ENCODE data around the gene AOAH. TPM values are rescaled to one million over a fixed set of nuclear protein-coding genes. Genes with fewer than 3 reads are reported as not detected.

Gene AOAH
- total and polyA plus RNA-seq, 2 of the 4 experiments (the other 2 are of a cell fraction), result not detected

DNA sequence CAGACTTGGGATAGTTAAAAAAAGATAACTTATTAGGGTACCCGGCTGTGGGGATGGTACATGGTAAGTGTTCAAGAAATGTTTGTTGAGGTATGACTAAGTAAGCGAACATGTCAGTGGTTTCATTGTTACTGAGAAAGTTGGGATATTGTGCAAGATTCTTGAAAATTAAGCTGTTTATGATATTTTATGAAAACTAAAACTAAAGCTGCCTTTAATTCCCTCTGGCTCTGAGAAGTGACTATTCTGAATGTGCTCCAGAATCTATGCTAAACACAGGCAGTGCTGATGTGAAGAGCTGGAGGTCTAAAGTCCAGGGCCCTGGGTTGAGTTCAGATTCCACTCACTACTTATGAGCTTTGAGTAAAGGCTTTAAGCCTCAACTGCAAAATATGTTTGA lies 72.9 kb downstream of the AOAH start:
- Histone ChIP-seq H3K4ac (ENCODE audit: low read depth, low read length) (no peak overlapping the region), H2AK5ac (ENCODE audit: low read depth, low read length) (no peak overlapping the region), H3K23ac (ENCODE audit: low read depth, low read length) (no peak overlapping the region), H4K91ac (ENCODE audit: insufficient read depth, low read depth, low read length) (no peak overlapping the region), H3K56ac (ENCODE audit: extremely low read depth, insufficient read depth, low read length) (no peak overlapping the region), H3K27ac (ENCODE audit: insufficient read depth, low read length) (no peak overlapping the region), H3K18ac (ENCODE audit: low read depth, low read length) (no peak overlapping the region; the same call in 1 of the 2 replicates), H2BK15ac (ENCODE audit: low read depth, low read length) (no peak overlapping the region), H4K20me1 (ENCODE audit: insufficient read depth, low read length) (no peaks in the 10 kb centered on the region), H3K27me3 (ENCODE audit: control insufficient read depth, insufficient read depth, low read length) (no peaks in the 10 kb centered on the region; the same call in 1 of the 2 replicates), H3K4me2 (ENCODE audit: low read depth, low read length) (peak overlapping the region; percentile 4; the same call in 1 of the 2 replicates), H3K4me1 (ENCODE audit: control insufficient read depth, insufficient read depth, low read length) (peaks cover 16% of the 10 kb centered on the region), H2AK9ac (replicated peaks; ENCODE audit: low read depth, low read length, poor library complexity) (no peak overlapping the region), H3K9me1 (ENCODE audit: insufficient read depth, low read length) (peaks cover 3% of the 10 kb centered on the region; the same call in 1 of the 2 replicates), H4K5ac (ENCODE audit: low read depth, low read length) (no peak overlapping the region), H3K36me3 (ENCODE audit: control insufficient read depth, insufficient read depth, low read length) (no peaks in the 10 kb centered on the region), H2BK5ac (ENCODE audit: low read depth, low read length, poor library complexity, severe bottlenecking) (peak overlapping the region; percentile 49), H3K9ac (ENCODE audit: low read depth, low read length) (no peak overlapping the region), H3K79me1 (ENCODE audit: low read depth in 1 of 2, low read length in 2 of 2) (no peaks in the 10 kb centered on the region), H3K9me3 (ENCODE audit: control insufficient read depth, insufficient read depth, low read length) (no peaks in the 10 kb centered on the region), H4K8ac (ENCODE audit: low read depth in 2 of 2, low read length in 2 of 2) (no peak overlapping the region), H2BK120ac (ENCODE audit: low read depth, low read length) (no peak overlapping the region), H2AFZ (replicated peaks; ENCODE audit: low read length, poor library complexity) (no peak overlapping the region), H3K4me3 (ENCODE audit: insufficient read depth, low read depth, low read length) (no peak overlapping the region), H3K14ac (replicated peaks; ENCODE audit: low read depth, low read length) (no peak overlapping the region; the same call in 1 of the 2 replicates), H2BK20ac (ENCODE audit: low read depth, low read length) (no peak overlapping the region)
- dilution Hi-C loops (cut with HindIII; ENCODE audit: low sequenced_read_pairs, unreplicated experiment), result no loop called here
- WGBS, 2 experiments (ENCODE audit: extremely low coverage in 2 of 2, insufficient read length in 1 of 2), result no CpG with 5 or more reads among the region's 2 CpGs
- ChIA-PET POLR2A (ENCODE audit: unreplicated experiment) (interaction anchor here (0.6 kb wide), 1 partner anchor 531 kb away, joined by 3 read pairs; no protein-coding TSS in a partner anchor), CTCF (interaction anchor here (0.6 to 1.0 kb wide), 2 partner anchors 7 to 210 kb away, joined by 3 read pairs; no protein-coding TSS in a partner anchor)
- intact Hi-C loops (cut with micrococcal nuclease), result loop anchor here (5.0 to 10.0 kb wide), 2 partner anchors 209 to 1523 kb away; partner anchors contain the start of gene STARD3NL
- in situ Hi-C loops (cut with MboI; ENCODE audit: low sequenced_read_pairs), result no loop called here
- TF ChIP-seq RCOR1 (IDR thresholded peaks at IDR 0.05; ENCODE audit: insufficient replicate concordance, low read length) (no peak), RFX5 (IDR thresholded peaks at IDR 0.05; ENCODE audit: low read depth, low read length) (no peak), BHLHE40 (IDR thresholded peaks at IDR 0.05; ENCODE audit: low read depth, low read length) (no peak), FOS (IDR thresholded peaks at IDR 0.05; ENCODE audit: low read depth, low read length) (peak; percentile 24; the same call in 1 of the 2 replicates), MXI1 (IDR thresholded peaks at IDR 0.05; ENCODE audit: borderline replicate concordance, low read depth, low read length) (no peak), CEBPB (IDR thresholded peaks at IDR 0.05; ENCODE audit: low read depth, low read length) (peak; percentile 98)
- TF ChIP-seq, protein P1, sequence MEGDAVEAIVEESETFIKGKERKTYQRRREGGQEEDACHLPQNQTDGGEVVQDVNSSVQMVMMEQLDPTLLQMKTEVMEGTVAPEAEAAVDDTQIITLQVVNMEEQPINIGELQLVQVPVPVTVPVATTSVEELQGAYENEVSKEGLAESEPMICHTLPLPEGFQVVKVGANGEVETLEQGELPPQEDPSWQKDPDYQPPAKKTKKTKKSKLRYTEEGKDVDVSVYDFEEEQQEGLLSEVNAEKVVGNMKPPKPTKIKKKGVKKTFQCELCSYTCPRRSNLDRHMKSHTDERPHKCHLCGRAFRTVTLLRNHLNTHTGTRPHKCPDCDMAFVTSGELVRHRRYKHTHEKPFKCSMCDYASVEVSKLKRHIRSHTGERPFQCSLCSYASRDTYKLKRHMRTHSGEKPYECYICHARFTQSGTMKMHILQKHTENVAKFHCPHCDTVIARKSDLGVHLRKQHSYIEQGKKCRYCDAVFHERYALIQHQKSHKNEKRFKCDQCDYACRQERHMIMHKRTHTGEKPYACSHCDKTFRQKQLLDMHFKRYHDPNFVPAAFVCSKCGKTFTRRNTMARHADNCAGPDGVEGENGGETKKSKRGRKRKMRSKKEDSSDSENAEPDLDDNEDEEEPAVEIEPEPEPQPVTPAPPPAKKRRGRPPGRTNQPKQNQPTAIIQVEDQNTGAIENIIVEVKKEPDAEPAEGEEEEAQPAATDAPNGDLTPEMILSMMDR (conservative IDR thresholded peaks at IDR 0.05; ENCODE audit: low read depth, low read length), result no peak
- TF ChIP-seq, protein P2, sequence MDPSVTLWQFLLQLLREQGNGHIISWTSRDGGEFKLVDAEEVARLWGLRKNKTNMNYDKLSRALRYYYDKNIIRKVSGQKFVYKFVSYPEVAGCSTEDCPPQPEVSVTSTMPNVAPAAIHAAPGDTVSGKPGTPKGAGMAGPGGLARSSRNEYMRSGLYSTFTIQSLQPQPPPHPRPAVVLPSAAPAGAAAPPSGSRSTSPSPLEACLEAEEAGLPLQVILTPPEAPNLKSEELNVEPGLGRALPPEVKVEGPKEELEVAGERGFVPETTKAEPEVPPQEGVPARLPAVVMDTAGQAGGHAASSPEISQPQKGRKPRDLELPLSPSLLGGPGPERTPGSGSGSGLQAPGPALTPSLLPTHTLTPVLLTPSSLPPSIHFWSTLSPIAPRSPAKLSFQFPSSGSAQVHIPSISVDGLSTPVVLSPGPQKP (IDR thresholded peaks at IDR 0.05; ENCODE audit: borderline replicate concordance, low read depth, low read length), result no peak
- ATAC-seq (ENCODE audit: low read depth) (peak; percentile 82), DNase-seq (peak; percentile 84)
- BruUV-seq (replicated peaks), result no TSS peak

Data from IMR-90 (cell line).